H9 (cell line): Measurements from ENCODE around the gene JAGN1. TPM values are rescaled to one million over a fixed set of nuclear protein-coding genes. Genes with fewer than 3 reads are reported as not detected.

ENCODE experiments used
- DNase-seq: peaks from one replicate; pipeline ENCODE4 v3.0.0-alpha.2; 2017
- H2AFZ ChIP-seq: one replicate; pipeline ENCODE4 v1.6.1; 2013; ENCODE audit warnings: mild to moderate bottlenecking, low read length, control low read depth, moderate library complexity
- H2AK5ac ChIP-seq: 2 replicates; pipeline ENCODE4 v1.6.1; 2013; ENCODE audit warnings: low read length, control low read depth, mixed read lengths; ENCODE audit not compliant: insufficient read length
- H2BK120ac ChIP-seq: one replicate; pipeline ENCODE4 v1.6.1; 2013; ENCODE audit warnings: low read depth, mild to moderate bottlenecking, low read length, control low read depth, inconsistent platforms; ENCODE audit not compliant: poor library complexity, severe bottlenecking
- H2BK12ac ChIP-seq: 2 replicates; pipeline ENCODE4 v1.6.1; 2013; ENCODE audit warnings: low read length, control low read depth, mixed read lengths, low read depth; ENCODE audit not compliant: insufficient read length
- H2BK15ac ChIP-seq: 2 replicates; pipeline ENCODE4 v1.6.1; 2013; ENCODE audit warnings: low read depth, low read length, control low read depth
- H2BK20ac ChIP-seq: one replicate; pipeline ENCODE4 v1.6.1; 2013; ENCODE audit warnings: low read depth, mild to moderate bottlenecking, low read length, control low read depth, inconsistent platforms; ENCODE audit not compliant: poor library complexity, severe bottlenecking
- H2BK5ac ChIP-seq: 2 replicates; pipeline ENCODE4 v1.6.1; 2013; ENCODE audit warnings: low read length, control low read depth, mixed read lengths; ENCODE audit not compliant: insufficient read length
- H3K14ac ChIP-seq: 2 replicates; pipeline ENCODE4 v1.6.1; 2013; ENCODE audit warnings: low read length, control low read depth; ENCODE audit not compliant: insufficient read depth
- H3K18ac ChIP-seq: 2 replicates; pipeline ENCODE4 v1.6.1; 2013; ENCODE audit warnings: low read depth, mild to moderate bottlenecking, mixed read lengths, low read length, control low read depth; ENCODE audit not compliant: insufficient read length
- H3K23ac ChIP-seq: 2 replicates; pipeline ENCODE4 v1.6.1; 2013; ENCODE audit warnings: low read length, control low read depth, mixed read lengths, low read depth; ENCODE audit not compliant: insufficient read length
- H3K23me2 ChIP-seq: 2 replicates; pipeline ENCODE4 v1.6.1; 2013; ENCODE audit warnings: low read depth, mild to moderate bottlenecking, mixed read lengths, low read length, control low read depth; ENCODE audit not compliant: insufficient read length, poor library complexity, severe bottlenecking
- H3K27ac ChIP-seq: 2 replicates; pipeline ENCODE4 v1.5.1; 2013; ENCODE audit warnings: low read length, control low read depth, mixed read lengths, low read depth; ENCODE audit not compliant: insufficient read length
- H3K27me3 ChIP-seq: 2 replicates; pipeline ENCODE4 v1.6.1; 2013; ENCODE audit warnings: low read length, control low read depth, inconsistent platforms; ENCODE audit not compliant: insufficient read depth
- H3K4ac ChIP-seq: 2 replicates; pipeline ENCODE4 v1.6.1; 2013; ENCODE audit warnings: low read depth, mild to moderate bottlenecking, control low read depth, inconsistent platforms, low read length, moderate library complexity
- H3K4me1 ChIP-seq: 2 replicates; pipeline ENCODE4 v1.6.1; 2013; ENCODE audit warnings: low read length, control low read depth, inconsistent platforms; ENCODE audit not compliant: insufficient read depth
- H3K4me2 ChIP-seq: 2 replicates; pipeline ENCODE4 v1.6.1; 2013; ENCODE audit warnings: low read length, control low read depth, mixed read lengths; ENCODE audit not compliant: insufficient read length, insufficient read depth
- H3K56ac ChIP-seq: 2 replicates; pipeline ENCODE4 v1.6.1; 2013; ENCODE audit warnings: low read depth, mild to moderate bottlenecking, mixed read lengths, low read length, control low read depth; ENCODE audit not compliant: insufficient read length
- H3K79me1 ChIP-seq: 2 replicates; pipeline ENCODE4 v1.6.1; 2013; ENCODE audit warnings: low read depth, mild to moderate bottlenecking, moderate library complexity, low read length, control low read depth, inconsistent platforms; ENCODE audit not compliant: insufficient read depth, poor library complexity, severe bottlenecking
- H3K79me2 ChIP-seq: 2 replicates; pipeline ENCODE4 v1.6.1; 2013; ENCODE audit warnings: low read length, control low read depth, inconsistent platforms; ENCODE audit not compliant: insufficient read depth
- H3K9ac ChIP-seq: 2 replicates; pipeline ENCODE4 v1.6.1; 2013; ENCODE audit warnings: low read length, control low read depth, mixed read lengths; ENCODE audit not compliant: insufficient read length; ENCODE audit errors: extremely low read depth
- H3K9me3 ChIP-seq: one replicate; pipeline ENCODE4 v1.6.1; 2013; ENCODE audit warnings: low read depth, low read length, inconsistent platforms; ENCODE audit not compliant: control insufficient read depth
- H3T11ph ChIP-seq: one replicate; pipeline ENCODE4 v1.6.1; 2013; ENCODE audit warnings: mild to moderate bottlenecking, low read length, control low read depth, inconsistent platforms
- H4K20me1 ChIP-seq: one replicate; pipeline ENCODE4 v1.6.1; 2013; ENCODE audit not compliant: control insufficient read depth, insufficient read length, insufficient read depth
- H4K5ac ChIP-seq: 2 replicates; pipeline ENCODE4 v1.6.1; 2013; ENCODE audit warnings: low read depth, mild to moderate bottlenecking, mixed read lengths, low read length, control low read depth; ENCODE audit not compliant: insufficient read length
- H4K8ac ChIP-seq: replicated peaks from 2 replicates; pipeline ENCODE4 v1.6.1; 2013; ENCODE audit warnings: low read length, control low read depth, mixed read lengths, low read depth; ENCODE audit not compliant: insufficient read length
- H4K91ac ChIP-seq: 2 replicates; pipeline ENCODE4 v1.6.1; 2013; ENCODE audit warnings: low read depth, mild to moderate bottlenecking, moderate library complexity, mixed read lengths, low read length, control low read depth; ENCODE audit not compliant: insufficient read length
- H3K27ac Mint-ChIP-seq, 3 experiments: 2 replicates in 2 of 3; 3 replicates in 1 of 3; pipeline ENCODE4 v1.8.0; 2020 to 2021; ENCODE audit warnings: mixed read lengths in 3 of 3, mild to moderate bottlenecking in 1 of 3, moderate library complexity in 1 of 3
- H3K27me3 Mint-ChIP-seq: 2 replicates; pipeline ENCODE4 v1.8.0; 2021; ENCODE audit warnings: low read depth, mild to moderate bottlenecking, moderate library complexity, mixed read lengths
- H3K36me3 Mint-ChIP-seq, 3 experiments: 2 replicates in 2 of 3; 3 replicates in 1 of 3; pipeline ENCODE4 v1.8.0; 2020 to 2021; ENCODE audit warnings: low read depth in 3 of 3, mixed read lengths in 3 of 3; ENCODE audit not compliant: insufficient read depth in 1 of 3
- H3K4me1 Mint-ChIP-seq, 2 experiments: 2 replicates each; pipeline ENCODE4 v1.8.0; 2020; ENCODE audit warnings: mixed read lengths in 2 of 2
- H3K4me3 Mint-ChIP-seq, 2 experiments: 2 replicates in 1 of 2; 3 replicates in 1 of 2; pipeline ENCODE4 v1.8.0; 2020 to 2021; ENCODE audit warnings: mild to moderate bottlenecking in 2 of 2, mixed read lengths in 2 of 2, moderate library complexity in 1 of 2
- H3K9me3 Mint-ChIP-seq, 2 experiments: 2 replicates in 1 of 2; 3 replicates in 1 of 2; pipeline ENCODE4 v1.8.0; 2020; ENCODE audit warnings: mild to moderate bottlenecking in 2 of 2, mixed read lengths in 2 of 2, moderate library complexity in 1 of 2
- WGBS: extraction: QIAGEN DNeasy Blood & Tissue Kit; methylation state at CpG from one replicate; pipeline ENCODE4 v1.1.7; 2013; ENCODE audit warnings: missing lambda C conversion rate, low lambda C conversion rate, mixed read lengths; ENCODE audit not compliant: insufficient read length; ENCODE audit errors: extremely low coverage; 5-methylcytosine and 5-hydroxymethylcytosine counted together
- total RNA-seq: library from RNA; stranded (reverse); gene quantifications from 2 replicates; pipeline ENCODE4 v1.2.1, GENCODE V29; 2021
- TF ChIP-seq, protein P1 (sequence below): fragments of 200-600 bp; sonication (generic); conservative IDR thresholded peaks from 3 replicates; pipeline ENCODE4 v1.8.0; 2021; ENCODE audit warnings: antibody characterized with exemption, mild to moderate bottlenecking

The JAGN1 gene
- total RNA-seq, 1 experiment from 2014 or later: 33.5 TPM

DNA sequence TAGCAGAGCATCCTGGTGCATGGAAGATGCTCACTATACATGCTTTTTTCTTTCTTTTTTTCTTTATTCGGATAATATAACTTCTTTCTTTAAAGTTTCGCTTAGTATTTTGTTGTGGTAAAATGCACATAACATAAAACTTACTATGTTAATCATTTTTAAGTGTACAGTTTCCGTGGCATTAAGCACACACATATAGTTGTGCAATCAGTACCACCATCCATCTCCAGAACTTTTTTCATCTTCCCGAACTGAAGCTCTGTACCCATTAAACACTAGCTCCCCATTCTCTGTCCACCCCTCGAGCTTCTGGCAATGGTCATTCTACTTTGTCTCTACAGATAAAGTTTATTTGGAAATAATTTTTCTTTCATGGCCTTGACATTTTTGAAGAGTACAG, 1.0 kb upstream of the JAGN1 start:
- H3K27me3 ChIP-seq: no peaks in the 10 kb centered on the region; the same call in 1 of the 2 replicates
- no peak overlapping the region for H3K14ac ChIP-seq
- H3K9me3 ChIP-seq: no peaks in the 10 kb centered on the region
- no peak overlapping the region for H3K18ac ChIP-seq
- no peak overlapping the region for H3K23ac ChIP-seq
- no CpG with 5 or more reads among the region's 5 CpGs for WGBS
- H2AFZ ChIP-seq: no peak overlapping the region
- no peaks in the 10 kb centered on the region; the same call in 1 of the 2 replicates for H3K27me3 Mint-ChIP-seq
- TF ChIP-seq, protein P1, sequence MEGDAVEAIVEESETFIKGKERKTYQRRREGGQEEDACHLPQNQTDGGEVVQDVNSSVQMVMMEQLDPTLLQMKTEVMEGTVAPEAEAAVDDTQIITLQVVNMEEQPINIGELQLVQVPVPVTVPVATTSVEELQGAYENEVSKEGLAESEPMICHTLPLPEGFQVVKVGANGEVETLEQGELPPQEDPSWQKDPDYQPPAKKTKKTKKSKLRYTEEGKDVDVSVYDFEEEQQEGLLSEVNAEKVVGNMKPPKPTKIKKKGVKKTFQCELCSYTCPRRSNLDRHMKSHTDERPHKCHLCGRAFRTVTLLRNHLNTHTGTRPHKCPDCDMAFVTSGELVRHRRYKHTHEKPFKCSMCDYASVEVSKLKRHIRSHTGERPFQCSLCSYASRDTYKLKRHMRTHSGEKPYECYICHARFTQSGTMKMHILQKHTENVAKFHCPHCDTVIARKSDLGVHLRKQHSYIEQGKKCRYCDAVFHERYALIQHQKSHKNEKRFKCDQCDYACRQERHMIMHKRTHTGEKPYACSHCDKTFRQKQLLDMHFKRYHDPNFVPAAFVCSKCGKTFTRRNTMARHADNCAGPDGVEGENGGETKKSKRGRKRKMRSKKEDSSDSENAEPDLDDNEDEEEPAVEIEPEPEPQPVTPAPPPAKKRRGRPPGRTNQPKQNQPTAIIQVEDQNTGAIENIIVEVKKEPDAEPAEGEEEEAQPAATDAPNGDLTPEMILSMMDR: no peak
- no peak overlapping the region for H3K27ac Mint-ChIP-seq
- H3T11ph ChIP-seq: no peak overlapping the region
- H3K4ac ChIP-seq: no peak overlapping the region
- peaks cover 6% of the 10 kb centered on the region; the same call in 1 of the 2 replicates for H3K79me2 ChIP-seq
- H3K4me1 Mint-ChIP-seq: peaks cover 1 to 12% of the 10 kb centered on the region in 2 experiments; a peak in 3 of 4 replicates
- H2BK20ac ChIP-seq: no peak overlapping the region
- no peak overlapping the region for H4K5ac ChIP-seq
- no peak overlapping the region for H2BK120ac ChIP-seq
- no peak overlapping the region for H3K4me2 ChIP-seq
- H3K9ac ChIP-seq: no peak overlapping the region
- H3K27ac ChIP-seq: no peak overlapping the region
- H2AK5ac ChIP-seq: no peak overlapping the region
- DNase-seq: no peak
- no peak overlapping the region for H3K56ac ChIP-seq
- H3K23me2 ChIP-seq: no peaks in the 10 kb centered on the region
- no peak overlapping the region for H2BK15ac ChIP-seq
- no peak overlapping the region for H4K8ac ChIP-seq
- no peak overlapping the region for H2BK5ac ChIP-seq
- no peak overlapping the region for H2BK12ac ChIP-seq
- H3K36me3 Mint-ChIP-seq: peaks cover 13 to 26% (median 26%) of the 10 kb centered on the region in 3 experiments
- H4K20me1 ChIP-seq: no peaks in the 10 kb centered on the region
- H3K4me1 ChIP-seq: no peaks in the 10 kb centered on the region
- H3K9me3 Mint-ChIP-seq: no peaks in the 10 kb centered on the region
- H3K4me3 Mint-ChIP-seq: peak overlapping the region in 1 of 2 experiments; percentile 97; a peak in 1 of 5 replicates
- H4K91ac ChIP-seq: no peak overlapping the region
- peaks cover 6% of the 10 kb centered on the region for H3K79me1 ChIP-seq
